ENCODE results near the gene PRKCB. TPM values are rescaled to one million over a fixed set of nuclear protein-coding genes. Genes with fewer than 3 reads are reported as not detected.

PRKCB gene
- polyA plus RNA-seq, 1 donor (not counting 4 experiments of a cell fraction or from before 2014, with no cell fraction given): 0.18 TPM

- H3K36me3 ChIP-seq (ENCODE audit: control insufficient read depth in 2 of 2, extremely low read depth in 1 of 2, insufficient read depth in 2 of 2, low read length in 2 of 2): no peaks in the 10 kb centered on the region
- H3K9ac ChIP-seq (ENCODE audit: control insufficient read depth, extremely low read depth, insufficient read depth, low read length): no peak overlapping the region
- no peak overlapping the region for H3K4me2 ChIP-seq (ENCODE audit: control insufficient read depth, extremely low read depth, insufficient read depth, low read depth, low read length)
- H3K9me3 ChIP-seq (ENCODE audit: control insufficient read depth, low read depth, low read length): no peaks in the 10 kb centered on the region
- no peaks in the 10 kb centered on the region for H3K4me1 ChIP-seq (ENCODE audit: control insufficient read depth, extremely low read depth, insufficient read depth, low read length)
- no peaks in the 10 kb centered on the region for H3K79me2 ChIP-seq (ENCODE audit: control insufficient read depth, insufficient read depth, low read length)
- FAIRE-seq (no peak), DNase-seq (ENCODE audit: low read depth, low spot score) (no peak)
- no peaks in the 10 kb centered on the region for H3K27me3 ChIP-seq (ENCODE audit: control insufficient read depth, extremely low read depth, insufficient read depth, low read length)
- no peak overlapping the region for H2AFZ ChIP-seq (ENCODE audit: control insufficient read depth, low read length)
- no peaks in the 10 kb centered on the region for H4K20me1 ChIP-seq (ENCODE audit: control insufficient read depth, extremely low read depth, insufficient read depth, low read length)
- no peak overlapping the region for H3K27ac ChIP-seq (ENCODE audit: control insufficient read depth, insufficient read depth, low read length)
- TF ChIP-seq EZH2 (IDR thresholded peaks at IDR 0.05; ENCODE audit: low read length): no peak
- no peak for TF ChIP-seq CTCF (optimal IDR thresholded peaks at IDR 0.05 in 1 of 3, IDR thresholded peaks at IDR 0.05 in 1 of 3, conservative IDR thresholded peaks at IDR 0.05 in 1 of 3; ENCODE audit: extremely low read depth in 1 of 3, insufficient read depth in 2 of 3, low read length in 3 of 3)
- no peak overlapping the region for H3K4me3 ChIP-seq (ENCODE audit: control insufficient read depth in 2 of 3, extremely low read depth in 1 of 3, insufficient read depth in 2 of 3, low read depth in 1 of 3, low read length in 3 of 3)
- dilution Hi-C loops (cut with MboI; ENCODE audit: extremely low pct_ligation_motif_present, low sequenced_read_pairs): no loop called here
- H3K9me1 ChIP-seq (ENCODE audit: control insufficient read depth, extremely low read depth, insufficient read depth, low read length): no peaks in the 10 kb centered on the region
Measured at GRCh38 chr16:24170407-24170806, 334.6 kb downstream of the PRKCB start.

- Histone ChIP-seq H3K27me3 (ENCODE audit: control insufficient read depth, extremely low read depth, insufficient read depth, low read length) (no peaks in the 10 kb centered on the region), H4K20me1 (ENCODE audit: control insufficient read depth, extremely low read depth, insufficient read depth, low read length) (no peaks in the 10 kb centered on the region), H3K36me3 (ENCODE audit: control insufficient read depth in 2 of 2, extremely low read depth in 1 of 2, insufficient read depth in 2 of 2, low read length in 2 of 2) (no peaks in the 10 kb centered on the region), H3K9ac (ENCODE audit: control insufficient read depth, extremely low read depth, insufficient read depth, low read length) (no peak overlapping the region), H3K9me1 (ENCODE audit: control insufficient read depth, extremely low read depth, insufficient read depth, low read length) (no peaks in the 10 kb centered on the region), H3K4me1 (ENCODE audit: control insufficient read depth, extremely low read depth, insufficient read depth, low read length) (no peaks in the 10 kb centered on the region), H2AFZ (ENCODE audit: control insufficient read depth, low read length) (no peak overlapping the region), H3K4me2 (ENCODE audit: control insufficient read depth, extremely low read depth, insufficient read depth, low read depth, low read length) (no peak overlapping the region), H3K9me3 (ENCODE audit: control insufficient read depth, low read depth, low read length) (no peaks in the 10 kb centered on the region), H3K79me2 (ENCODE audit: control insufficient read depth, insufficient read depth, low read length) (no peaks in the 10 kb centered on the region), H3K4me3 (ENCODE audit: control insufficient read depth in 2 of 3, extremely low read depth in 1 of 3, insufficient read depth in 2 of 3, low read depth in 1 of 3, low read length in 3 of 3) (no peak overlapping the region), H3K27ac (ENCODE audit: control insufficient read depth, insufficient read depth, low read length) (no peak overlapping the region)
- dilution Hi-C loops (cut with MboI; ENCODE audit: extremely low pct_ligation_motif_present, low sequenced_read_pairs): no loop called here
- TF ChIP-seq CTCF (optimal IDR thresholded peaks at IDR 0.05 in 1 of 3, IDR thresholded peaks at IDR 0.05 in 1 of 3, conservative IDR thresholded peaks at IDR 0.05 in 1 of 3; ENCODE audit: extremely low read depth in 1 of 3, insufficient read depth in 2 of 3, low read length in 3 of 3) (no peak), EZH2 (IDR thresholded peaks at IDR 0.05; ENCODE audit: low read length) (no peak)
- DNase-seq (ENCODE audit: low read depth, low spot score) (no peak), FAIRE-seq (no peak)
Measured at GRCh38 chr16:24174504-24174903, 338.7 kb downstream of the PRKCB start.

Data from keratinocyte (primary cell).